Panc1 (cell line): ENCODE results near the gene TMEM92. TPM values are rescaled to one million over a fixed set of nuclear protein-coding genes. Genes with fewer than 3 reads are reported as not detected.

ENCODE experiments used
- ATAC-seq: fragments of 200-7000 bp; cut with Tn5 transposase; 2 replicates; pipeline ENCODE4 v1.9.1; 2020; ENCODE audit warnings: mild to moderate bottlenecking, moderate library complexity
- BruUV-seq: library from RNA; stranded (reverse); fragments of 400-500 nt; replicated peaks from 2 replicates; lab custom pipeline; 2021; lab: Mats Ljungman, UMichigan
- CTCF ChIA-PET: fragments of 300-600 bp; sonication (Branson Sonifier 250); formaldehyde crosslinking; loops from one replicate; lab custom pipeline; 2022; ENCODE audit warnings: antibody characterized with exemption; lab: Charles Lee
- POLR2A ChIA-PET: fragments of 300-600 bp; sonication (Branson Sonifier 250); formaldehyde crosslinking; loops from one replicate; lab custom pipeline; 2022; ENCODE audit warnings: antibody characterized with exemption; lab: Charles Lee
- DNase-seq: peaks from one replicate; pipeline ENCODE4 v3.0.0-alpha.2; 2010; ENCODE audit warnings: low read depth, low spot score
- H3K27ac ChIP-seq: 2 replicates; pipeline ENCODE4 v1.5.1; 2011; ENCODE audit warnings: mild to moderate bottlenecking, low read length, inconsistent platforms
- H3K27me3 ChIP-seq: fragments of 200-500 bp; sonication (Bioruptor generic); 2 replicates; pipeline ENCODE4 v1.6.0; 2014; ENCODE audit warnings: low read length, inconsistent platforms; ENCODE audit not compliant: control insufficient read depth, insufficient read depth
- H3K36me3 ChIP-seq: fragments of 200-500 bp; sonication (Bioruptor generic); 2 replicates; pipeline ENCODE4 v1.5.1; 2014; ENCODE audit warnings: inconsistent platforms, mild to moderate bottlenecking, low read length, moderate library complexity; ENCODE audit not compliant: control insufficient read depth, insufficient read depth
- H3K4me1 ChIP-seq: 2 replicates; pipeline ENCODE4 v1.5.1; 2011; ENCODE audit warnings: inconsistent platforms, mild to moderate bottlenecking, low read length, moderate library complexity; ENCODE audit not compliant: control insufficient read depth, insufficient read depth
- H3K4me3 ChIP-seq, 2 experiments: 2 replicates each; pipeline ENCODE4 v1.5.1; 2011 to 2012; ENCODE audit warnings: low read depth in 2 of 2, low read length in 2 of 2, mild to moderate bottlenecking in 2 of 2, inconsistent platforms in 1 of 2, moderate library complexity in 1 of 2
- H3K9me3 ChIP-seq: fragments of 200-500 bp; sonication (Bioruptor generic); 2 replicates; pipeline ENCODE4 v1.5.1; 2014; ENCODE audit warnings: low read depth, mild to moderate bottlenecking, inconsistent platforms, low read length, moderate library complexity; ENCODE audit not compliant: control insufficient read depth, insufficient read depth
- CTCF ChIP-seq: fragments of 450-650 bp; IDR thresholded peaks from 2 replicates; pipeline ENCODE4 v1.5.1; 2017; ENCODE audit warnings: mild to moderate bottlenecking
- POLR2AphosphoS5 ChIP-seq: IDR thresholded peaks from 2 replicates; pipeline ENCODE4 v1.6.1; 2012; ENCODE audit warnings: mild to moderate bottlenecking, low read depth, low read length, moderate library complexity
- REST ChIP-seq, 2 experiments: IDR thresholded peaks; 2 replicates each; pipeline ENCODE4 v1.6.1; 2011 to 2012; ENCODE audit warnings: low read depth in 2 of 2, control low read depth in 1 of 2, low read length in 1 of 2, mild to moderate bottlenecking in 1 of 2, moderate library complexity in 1 of 2; ENCODE audit not compliant: insufficient read depth in 1 of 2
- SIN3A ChIP-seq: IDR thresholded peaks from 2 replicates; pipeline ENCODE4 v1.6.1; 2012; ENCODE audit warnings: low read depth, mild to moderate bottlenecking, low read length, moderate library complexity, borderline replicate concordance; ENCODE audit not compliant: insufficient read depth
- TCF7L2 ChIP-seq: IDR thresholded peaks from 2 replicates; pipeline ENCODE4 v1.6.1; 2011; ENCODE audit warnings: mild to moderate bottlenecking, low read depth, low read length, inconsistent platforms
- in situ Hi-C: cut with HindIII; loops from 2 replicates; pipeline ENCODE4 v1.10.0; 2016; ENCODE audit warnings: low sequenced_read_pairs, low pct_unique_long_range_greater_than_20kb
- intact Hi-C: fragments of 100-400 bp; cut with micrococcal nuclease; formaldehyde crosslinking; loops from one replicate; pipeline ENCODE4 v1.10.0; 2022; ENCODE audit not compliant: unreplicated experiment
- total RNA-seq: library from RNA; stranded (reverse); gene quantifications from one replicate; pipeline ENCODE4 v1.2.1, GENCODE V29; 2021; ENCODE audit not compliant: unreplicated experiment

Gene TMEM92
- total RNA-seq, 1 experiment from 2014 or later = 0.54 TPM

- intact Hi-C loops = loop anchor here (1.0 kb wide), 1 partner anchor 73 kb away; no protein-coding TSS in a partner anchor
- TF ChIP-seq TCF7L2 = no peak
- no peak for TF ChIP-seq SIN3A
- TF ChIP-seq REST (IDR thresholded peaks at IDR 0.05; ENCODE audit: insufficient read depth in 1 of 2, low read depth in 2 of 2, low read length in 1 of 2) = no peak
- TF ChIP-seq POLR2AphosphoS5 = no peak
- DNase-seq = no peak
- ChIA-PET POLR2A (no interaction called here), CTCF (interaction anchor here (0.7 to 2.6 kb wide), 3 partner anchors 61 to 149 kb away, joined by 3 to 35 read pairs (median 3); no protein-coding TSS in a partner anchor)
- Histone ChIP-seq H3K4me1 (peaks cover 11% of the 10 kb centered on the region), H3K36me3 (no peaks in the 10 kb centered on the region), H3K4me3 (no peak overlapping the region; a peak in 1 of 4 replicates), H3K9me3 (no peaks in the 10 kb centered on the region), H3K27me3 (no peaks in the 10 kb centered on the region), H3K27ac (no peak overlapping the region)
- BruUV-seq = no TSS peak
- in situ Hi-C loops = no loop called here
- ATAC-seq = no peak
Observed at GRCh38 chr17:50273654-50274040, 619 bp upstream of the TMEM92 start.

- H3K4me1 ChIP-seq = peaks cover 11% of the 10 kb centered on the region
Observed at GRCh38 chr17:50274897-50275221, 593 bp downstream of the TMEM92 start.

More at GRCh38 chr17:50274897-50275221, 593 bp downstream of the TMEM92 start:
- in situ Hi-C loops = no loop called here
- no peak overlapping the region for H3K4me3 ChIP-seq
- no TSS peak for BruUV-seq
- H3K27ac ChIP-seq = no peak overlapping the region
- H3K36me3 ChIP-seq = no peaks in the 10 kb centered on the region
- ATAC-seq = no peak
- no peaks in the 10 kb centered on the region for H3K9me3 ChIP-seq
- POLR2A ChIA-PET = no interaction called here
- intact Hi-C loops = no loop called here
- no peaks in the 10 kb centered on the region for H3K27me3 ChIP-seq
- no peak for TF ChIP-seq CTCF
- no peak for TF ChIP-seq TCF7L2
- no peak for TF ChIP-seq POLR2AphosphoS5
- no peak for TF ChIP-seq REST (IDR thresholded peaks at IDR 0.05; ENCODE audit: insufficient read depth in 1 of 2, low read depth in 2 of 2, low read length in 1 of 2)
- no peak for TF ChIP-seq SIN3A
- CTCF ChIA-PET = interaction anchor here (0.6 to 2.6 kb wide), 6 partner anchors 11 to 183 kb away, joined by 3 to 35 read pairs (median 4); partner anchors contain the start of gene COL1A1
- DNase-seq = no peak
